Glutamatergic neuron (in vitro differentiated cells): ENCODE measurements around the gene CEP295NL. TPM values are rescaled to one million over a fixed set of nuclear protein-coding genes. Genes with fewer than 3 reads are reported as not detected.
"Not testable (repeated sequence)": the region's sequence is repeated elsewhere in the genome, so short reads cannot be mapped to it uniquely, and the experiment has no call there.

Source experiments
- DNase-seq: peaks from one replicate; pipeline ENCODE4 v3.0.0; 2022
- H3K27ac Mint-ChIP-seq: one replicate; pipeline ENCODE4 v1.8.0; 2020; ENCODE audit warnings: mild to moderate bottlenecking, mixed read lengths, inconsistent platforms; ENCODE audit not compliant: unreplicated experiment
- H3K27me3 Mint-ChIP-seq: one replicate; pipeline ENCODE4 v1.8.0; 2020; ENCODE audit warnings: mild to moderate bottlenecking, moderate library complexity, mixed read lengths, inconsistent platforms; ENCODE audit not compliant: unreplicated experiment
- H3K36me3 Mint-ChIP-seq: one replicate; pipeline ENCODE4 v1.8.0; 2020; ENCODE audit warnings: mild to moderate bottlenecking, mixed read lengths, inconsistent platforms; ENCODE audit not compliant: unreplicated experiment
- H3K4me1 Mint-ChIP-seq: one replicate; pipeline ENCODE4 v1.8.0; 2020; ENCODE audit warnings: mild to moderate bottlenecking, low read depth, mixed read lengths, inconsistent platforms; ENCODE audit not compliant: unreplicated experiment
- H3K4me3 Mint-ChIP-seq: one replicate; pipeline ENCODE4 v1.8.0; 2020; ENCODE audit warnings: mild to moderate bottlenecking, mixed read lengths, inconsistent platforms; ENCODE audit not compliant: unreplicated experiment
- H3K9me3 Mint-ChIP-seq: one replicate; pipeline ENCODE4 v1.8.0; 2020; ENCODE audit warnings: mild to moderate bottlenecking, moderate library complexity, mixed read lengths, inconsistent platforms; ENCODE audit not compliant: unreplicated experiment
- total RNA-seq: library from RNA; stranded (reverse); fragmentation: NEBNext Ultra II Directional; extraction: Animal tissue kit (Norgen Biotek cat#: 25700); gene quantifications from one replicate; pipeline ENCODE4 v1.2.1, GENCODE V29; 2021; ENCODE audit not compliant: unreplicated experiment
- TF ChIP-seq, protein P1 (sequence below): fragments of 200-600 bp; sonication (generic); IDR thresholded peaks from one replicate; pipeline ENCODE4 v1.5.0; 2021; ENCODE audit not compliant: partially characterized antibody, unreplicated experiment

The CEP295NL gene
- total RNA-seq, 1 donor from 2014 or later = 6.4 TPM

DNA sequence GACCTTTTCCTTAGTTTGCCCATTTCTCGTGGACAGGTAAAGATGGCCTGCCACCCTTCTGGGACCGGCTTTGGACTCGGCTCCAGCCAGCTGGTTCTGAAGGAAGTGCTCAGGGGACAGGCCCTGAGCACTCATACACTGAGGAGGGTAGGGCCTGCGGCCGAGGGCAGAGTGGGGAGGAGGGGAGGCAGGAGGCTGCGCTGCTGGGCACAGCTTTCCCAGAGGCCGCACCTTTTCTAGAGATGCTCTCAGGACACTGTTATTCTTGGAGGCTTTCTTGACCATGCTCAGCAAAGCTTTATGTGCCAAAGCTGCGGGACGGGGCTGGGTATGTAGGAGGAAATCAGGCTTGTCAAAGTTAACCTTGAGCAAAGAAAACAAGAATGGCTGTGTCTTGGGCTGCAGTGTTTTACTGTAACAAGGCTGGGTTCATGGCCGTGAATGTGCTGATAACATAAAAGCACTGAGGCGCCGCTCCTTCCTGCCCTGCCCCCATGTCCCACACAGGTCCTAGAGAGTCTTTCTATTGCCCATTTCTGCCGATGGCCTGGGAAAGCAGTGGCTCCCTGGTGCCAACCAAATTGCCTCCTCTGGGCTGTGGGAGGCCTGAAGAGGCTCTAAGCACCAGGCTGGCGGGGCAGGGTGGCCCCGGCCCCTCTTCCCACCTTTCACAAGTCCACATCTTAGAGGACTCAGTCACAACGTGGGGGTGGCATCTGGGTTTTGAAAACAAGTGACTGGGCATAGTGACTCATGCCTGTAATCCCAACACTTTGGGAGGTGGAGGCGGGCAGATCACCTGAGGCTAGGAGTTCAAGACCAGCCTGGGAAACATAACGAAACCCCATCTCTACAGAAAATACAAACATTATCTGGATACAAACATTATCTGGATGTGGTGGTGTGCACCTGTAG, 44.5 kb upstream of the CEP295NL start:
- no peak for DNase-seq
- TF ChIP-seq, protein P1, sequence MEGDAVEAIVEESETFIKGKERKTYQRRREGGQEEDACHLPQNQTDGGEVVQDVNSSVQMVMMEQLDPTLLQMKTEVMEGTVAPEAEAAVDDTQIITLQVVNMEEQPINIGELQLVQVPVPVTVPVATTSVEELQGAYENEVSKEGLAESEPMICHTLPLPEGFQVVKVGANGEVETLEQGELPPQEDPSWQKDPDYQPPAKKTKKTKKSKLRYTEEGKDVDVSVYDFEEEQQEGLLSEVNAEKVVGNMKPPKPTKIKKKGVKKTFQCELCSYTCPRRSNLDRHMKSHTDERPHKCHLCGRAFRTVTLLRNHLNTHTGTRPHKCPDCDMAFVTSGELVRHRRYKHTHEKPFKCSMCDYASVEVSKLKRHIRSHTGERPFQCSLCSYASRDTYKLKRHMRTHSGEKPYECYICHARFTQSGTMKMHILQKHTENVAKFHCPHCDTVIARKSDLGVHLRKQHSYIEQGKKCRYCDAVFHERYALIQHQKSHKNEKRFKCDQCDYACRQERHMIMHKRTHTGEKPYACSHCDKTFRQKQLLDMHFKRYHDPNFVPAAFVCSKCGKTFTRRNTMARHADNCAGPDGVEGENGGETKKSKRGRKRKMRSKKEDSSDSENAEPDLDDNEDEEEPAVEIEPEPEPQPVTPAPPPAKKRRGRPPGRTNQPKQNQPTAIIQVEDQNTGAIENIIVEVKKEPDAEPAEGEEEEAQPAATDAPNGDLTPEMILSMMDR = no peak
- peaks cover 10% of the 10 kb centered on the region for H3K36me3 Mint-ChIP-seq
- H3K4me3 Mint-ChIP-seq = no peak overlapping the region
- peaks cover 5% of the 10 kb centered on the region for H3K4me1 Mint-ChIP-seq
- no peak overlapping the region for H3K27ac Mint-ChIP-seq
- peaks cover 18% of the 10 kb centered on the region for H3K9me3 Mint-ChIP-seq
- H3K27me3 Mint-ChIP-seq = peaks cover 11% of the 10 kb centered on the region

DNA sequence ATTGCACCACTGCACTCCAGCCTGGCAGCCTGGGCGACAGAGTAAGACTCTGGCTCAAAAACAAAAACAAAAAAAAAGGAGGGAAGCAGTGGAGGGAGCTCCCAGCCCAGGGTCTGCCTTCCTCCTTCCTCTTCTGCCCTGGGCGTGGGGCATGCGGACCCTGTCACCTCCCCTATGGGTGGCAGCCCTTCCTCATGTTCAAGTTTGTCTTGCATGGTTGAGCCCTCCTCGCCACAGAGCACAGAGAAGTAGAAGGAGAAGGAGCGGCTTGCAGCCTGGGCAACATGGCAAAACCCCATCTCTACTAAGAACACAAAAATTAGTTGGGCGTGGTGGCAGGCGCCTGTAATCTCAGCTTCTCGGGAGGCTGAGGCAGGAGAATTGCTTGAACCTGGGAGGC, 43.6 kb upstream of the CEP295NL start:
- H3K4me1 Mint-ChIP-seq = peaks cover 2% of the 10 kb centered on the region
- H3K4me3 Mint-ChIP-seq = no peak overlapping the region
- TF ChIP-seq, protein P1 = no peak

DNA sequence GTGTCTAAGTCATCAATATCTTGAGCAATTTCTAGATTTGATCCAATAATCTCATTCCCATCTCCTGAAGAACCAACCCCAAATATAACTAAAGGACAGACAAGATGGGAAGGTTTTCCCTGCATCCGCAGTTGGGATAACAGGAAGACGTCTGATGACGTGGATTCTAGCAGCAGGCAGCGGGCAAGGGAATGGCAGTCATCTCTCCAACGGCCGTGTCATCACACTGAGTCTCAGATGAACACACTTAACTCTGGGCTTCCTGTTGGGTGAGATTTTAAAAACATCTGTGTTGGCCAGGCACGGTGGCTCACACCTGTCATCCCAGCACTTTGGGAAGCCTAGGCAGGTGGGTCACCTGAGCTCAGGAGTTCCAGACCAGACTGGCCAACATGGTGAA, 43.1 kb upstream of the CEP295NL start:
- no peak overlapping the region for H3K27ac Mint-ChIP-seq
- H3K9me3 Mint-ChIP-seq = peaks cover 11% of the 10 kb centered on the region
- TF ChIP-seq, protein P1 = no peak
- H3K36me3 Mint-ChIP-seq = peaks cover 10% of the 10 kb centered on the region
- DNase-seq = no peak
- peaks cover 5% of the 10 kb centered on the region for H3K27me3 Mint-ChIP-seq
- H3K4me1 Mint-ChIP-seq = peaks cover 2% of the 10 kb centered on the region
- H3K4me3 Mint-ChIP-seq = no peak overlapping the region

More for the DNA sequence above, 43.6 kb upstream of the CEP295NL start:
- H3K27me3 Mint-ChIP-seq = peaks cover 9% of the 10 kb centered on the region
- peaks cover 15% of the 10 kb centered on the region for H3K9me3 Mint-ChIP-seq
- H3K36me3 Mint-ChIP-seq = peaks cover 10% of the 10 kb centered on the region
- H3K27ac Mint-ChIP-seq = no peak overlapping the region
- no peak for DNase-seq

DNA sequence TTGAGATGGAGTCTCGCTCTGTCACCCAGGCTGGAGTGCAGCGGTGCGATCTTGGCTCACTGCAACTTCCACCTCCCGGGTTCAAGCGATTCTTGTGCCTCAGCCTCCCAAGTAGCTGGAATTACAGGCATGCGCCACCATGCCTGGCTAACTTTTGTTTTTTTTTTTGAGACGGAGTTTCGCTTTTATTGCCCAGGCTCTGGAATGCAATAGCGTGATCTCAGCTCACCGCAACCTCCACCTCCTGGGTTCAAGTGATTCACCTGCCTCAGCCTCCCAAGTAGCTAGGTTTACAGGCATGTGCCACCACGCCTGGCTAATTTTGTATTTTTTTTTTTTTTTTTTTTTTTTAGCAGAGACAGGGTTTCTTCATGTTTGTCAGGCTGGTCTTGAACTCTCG, 42.5 kb upstream of the CEP295NL start:
- H3K4me3 Mint-ChIP-seq, DNase-seq, H3K27ac Mint-ChIP-seq, H3K4me1 Mint-ChIP-seq, H3K27me3 Mint-ChIP-seq, H3K36me3 Mint-ChIP-seq: not testable (repeated sequence)
- H3K9me3 Mint-ChIP-seq = peaks cover 11% of the 10 kb centered on the region

DNA sequence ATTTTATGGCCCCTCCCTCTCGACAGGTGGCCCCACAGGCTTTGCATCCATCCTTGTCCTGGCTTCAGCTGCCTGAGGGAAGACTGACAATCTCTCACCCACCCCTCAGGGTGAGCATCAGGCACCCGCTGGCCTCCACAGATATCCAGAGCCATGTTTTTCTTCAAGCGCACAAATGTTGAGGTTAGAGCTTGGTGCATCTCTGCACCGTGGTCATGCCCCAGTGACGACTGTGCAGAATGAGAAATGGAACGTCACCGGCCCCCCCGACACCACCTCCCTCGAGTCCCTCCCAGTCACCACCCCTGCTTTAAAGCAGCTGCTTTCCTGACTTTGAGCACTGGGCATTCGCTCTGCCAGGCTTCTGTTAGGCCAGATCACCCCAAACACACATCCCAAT, 42.0 kb upstream of the CEP295NL start:
- no peak overlapping the region for H3K4me3 Mint-ChIP-seq
- H3K4me1 Mint-ChIP-seq = peaks cover 2% of the 10 kb centered on the region
- H3K27me3 Mint-ChIP-seq = peaks cover 8% of the 10 kb centered on the region
- H3K27ac Mint-ChIP-seq = no peak overlapping the region
- H3K9me3 Mint-ChIP-seq = peaks cover 8% of the 10 kb centered on the region
- no peaks in the 10 kb centered on the region for H3K36me3 Mint-ChIP-seq
- DNase-seq = no peak
- TF ChIP-seq, protein P1 = no peak
